CD4-positive, alpha-beta T cell treated with Interleukin-6 at 100 ng/mL for 8 hours (primary cell): ENCODE results near the gene MARCHF10.

ENCODE experiments used
- DNase-seq: peaks from one replicate; pipeline ENCODE4 v3.0.0-alpha.2; 2020; ENCODE audit warnings: mixed read lengths, low spot score

Gene MARCHF10

GRCh38 chr17:62822080-62822904 lies 14.2 kb upstream of the MARCHF10 start:
- no peak for DNase-seq

- no peak for DNase-seq
These were observed 13.3 kb upstream of the MARCHF10 start for GRCh38 chr17:62821189-62822079.

- DNase-seq: no peak
These were observed 11.6 kb upstream of the MARCHF10 start for GRCh38 chr17:62819511-62820221.

DNA sequence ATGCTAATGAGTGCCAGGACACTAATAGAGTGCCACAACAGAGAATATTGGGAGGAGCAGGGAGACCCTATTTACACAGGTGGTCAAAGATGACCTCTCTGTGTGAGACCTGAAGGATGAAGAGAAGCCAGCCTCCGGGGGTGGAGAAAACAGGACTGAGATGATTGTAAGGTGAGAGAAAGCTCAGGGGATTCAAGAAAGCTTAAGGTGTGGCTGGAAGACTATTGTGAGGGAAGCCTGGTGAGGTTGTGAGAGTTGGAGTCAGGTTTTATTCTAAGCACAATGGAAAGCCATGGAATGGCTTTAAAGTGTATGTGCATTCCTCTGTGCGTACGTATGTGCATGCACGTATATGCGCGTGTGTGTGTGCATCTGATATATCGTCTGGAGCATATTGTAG lies 10.4 kb upstream of the MARCHF10 start:
- no peak for DNase-seq

- no peak for DNase-seq
These were observed 8.2 kb upstream of the MARCHF10 start for GRCh38 chr17:62816282-62816839.

GRCh38 chr17:62809656-62810055 lies 1.5 kb upstream of the MARCHF10 start:
- no peak for DNase-seq

GRCh38 chr17:62808576-62808970 lies 459 bp upstream of the MARCHF10 start:
- no peak for DNase-seq

- no peak for DNase-seq
These were observed 2.9 kb downstream of the MARCHF10 start for GRCh38 chr17:62805234-62805633.

DNA sequence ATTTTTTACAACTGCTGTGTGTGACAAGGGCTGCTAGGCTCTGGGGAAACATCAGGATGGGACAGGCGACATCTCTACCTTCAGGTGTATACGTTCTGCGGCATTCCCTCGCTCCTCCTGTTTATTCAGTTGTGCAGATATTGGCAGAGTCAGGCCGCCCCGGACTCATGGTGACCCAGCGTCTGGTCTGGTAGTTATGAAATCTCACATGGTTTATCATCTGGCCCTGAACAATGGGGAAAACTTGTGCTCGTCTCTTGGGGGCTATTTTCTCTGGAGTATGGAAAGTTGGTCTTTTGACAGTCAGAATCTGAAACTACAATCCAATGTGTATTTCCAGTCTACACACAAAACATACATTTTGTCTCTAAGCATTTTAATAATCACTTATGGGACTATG lies 3.3 kb downstream of the MARCHF10 start:
- no peak for DNase-seq

DNA sequence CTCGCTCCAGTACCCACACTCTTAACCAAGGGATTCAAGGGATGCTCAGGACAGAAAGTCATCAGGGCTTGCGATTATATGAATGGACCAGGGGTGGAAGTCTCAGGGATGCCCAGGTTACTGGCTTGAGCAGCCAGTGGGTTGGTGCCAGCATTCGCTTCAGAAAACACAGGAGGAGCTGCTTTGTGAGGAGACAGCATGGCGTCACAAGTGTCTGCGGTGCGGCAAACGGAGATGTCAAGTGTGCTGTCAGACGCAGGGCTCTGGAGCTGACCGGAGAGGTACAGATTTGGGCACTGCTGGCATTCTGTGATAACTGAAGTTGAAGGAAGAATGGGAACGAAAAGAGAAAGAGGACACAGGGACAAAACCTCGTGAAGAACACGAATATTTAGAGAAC lies 4.1 kb downstream of the MARCHF10 start:
- DNase-seq: no peak

DNA sequence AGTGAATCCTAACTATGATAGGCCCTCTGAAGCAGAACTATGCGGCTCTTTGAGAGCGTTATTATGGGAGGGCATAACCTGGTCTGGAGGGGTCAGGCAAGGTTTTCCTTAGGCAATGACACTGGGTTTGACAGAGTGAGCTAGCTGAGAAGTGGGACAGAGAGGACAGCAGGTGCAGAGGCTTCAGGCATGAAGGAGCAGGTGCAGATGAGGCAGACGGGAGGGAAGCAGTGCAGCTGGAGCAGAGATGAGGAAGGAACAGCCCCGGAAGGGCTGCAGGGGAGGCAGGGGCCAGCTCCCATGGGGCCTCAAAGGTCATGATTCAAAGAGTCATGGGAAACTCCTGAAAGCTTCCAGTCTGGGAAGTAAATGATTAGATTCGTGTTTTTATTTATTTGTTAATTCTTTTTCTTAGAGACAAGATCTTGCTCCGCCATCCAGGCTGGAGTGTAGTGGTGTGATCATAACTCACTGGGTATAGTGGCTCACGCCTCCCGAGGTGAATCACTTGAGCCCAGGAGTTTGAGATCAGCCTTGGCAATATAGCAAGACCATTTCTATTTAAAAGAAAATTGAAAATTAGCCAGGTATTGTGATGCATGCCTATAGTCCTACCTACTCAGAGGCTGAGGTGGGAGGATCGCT lies 5.4 kb downstream of the MARCHF10 start:
- no peak for DNase-seq

GRCh38 chr17:62801553-62802114 lies 6.5 kb downstream of the MARCHF10 start:
- DNase-seq: no peak

DNA sequence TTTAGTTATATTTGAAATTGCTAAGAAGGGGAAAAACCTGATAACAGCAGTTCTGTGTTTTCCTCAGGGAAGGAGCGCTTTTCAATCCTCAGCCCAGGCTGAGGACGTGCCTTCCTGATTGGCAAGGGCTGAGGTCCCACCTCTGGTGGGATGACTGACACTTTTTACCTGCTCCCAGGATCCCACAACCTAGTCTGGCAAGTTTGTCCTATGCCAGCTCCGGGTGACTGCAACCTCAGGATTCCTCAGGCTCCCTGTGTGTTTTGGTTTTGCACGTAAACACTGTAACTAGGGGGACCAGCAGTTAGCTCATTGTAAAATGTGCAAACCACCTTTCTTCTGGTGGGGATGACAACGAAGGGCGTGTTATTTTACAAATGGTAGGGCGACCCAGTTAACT lies 7.5 kb downstream of the MARCHF10 start:
- no peak for DNase-seq

GRCh38 chr17:62797959-62798358 lies 10.2 kb downstream of the MARCHF10 start:
- DNase-seq: no peak

- no peak for DNase-seq
These were observed 11.8 kb downstream of the MARCHF10 start for GRCh38 chr17:62796291-62796690.

GRCh38 chr17:62794666-62794971 lies 13.5 kb downstream of the MARCHF10 start:
- no peak for DNase-seq

- DNase-seq: no peak
These were observed 14.0 kb downstream of the MARCHF10 start for GRCh38 chr17:62793919-62794665.

GRCh38 chr17:62792447-62792800 lies 15.7 kb downstream of the MARCHF10 start:
- DNase-seq: no peak

DNA sequence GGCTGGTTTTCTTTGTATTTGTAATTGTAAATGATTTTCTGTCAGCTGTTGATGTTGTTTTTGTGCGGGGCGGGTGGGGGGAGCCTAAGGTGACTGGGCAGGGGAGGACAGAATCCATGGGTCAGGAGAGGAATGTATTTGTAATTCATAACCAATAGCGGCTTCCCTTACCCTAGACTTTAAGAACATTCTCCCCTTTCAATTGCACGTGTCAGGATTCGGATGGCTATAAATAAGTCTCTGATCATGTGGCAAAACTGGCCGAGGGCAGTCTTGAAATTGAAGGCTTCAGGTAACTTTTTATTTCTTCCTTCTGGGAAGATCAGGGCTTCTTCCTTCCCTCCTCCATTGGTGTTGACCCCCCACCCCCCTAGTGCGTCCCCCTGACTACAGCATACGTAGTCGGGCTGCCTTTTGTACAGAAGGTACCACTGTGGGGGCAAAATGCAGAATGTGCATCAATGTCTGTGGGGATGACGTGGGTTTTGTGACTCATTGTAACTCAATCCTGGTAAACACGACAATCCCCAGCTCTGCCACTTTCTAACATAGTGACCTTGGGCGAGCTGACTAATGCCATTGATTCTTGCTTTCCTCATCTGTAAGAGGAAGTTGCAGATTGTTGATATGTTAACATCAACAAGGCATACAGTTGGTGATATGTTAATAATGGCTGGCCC lies 16.2 kb downstream of the MARCHF10 start:
- DNase-seq: no peak

DNA sequence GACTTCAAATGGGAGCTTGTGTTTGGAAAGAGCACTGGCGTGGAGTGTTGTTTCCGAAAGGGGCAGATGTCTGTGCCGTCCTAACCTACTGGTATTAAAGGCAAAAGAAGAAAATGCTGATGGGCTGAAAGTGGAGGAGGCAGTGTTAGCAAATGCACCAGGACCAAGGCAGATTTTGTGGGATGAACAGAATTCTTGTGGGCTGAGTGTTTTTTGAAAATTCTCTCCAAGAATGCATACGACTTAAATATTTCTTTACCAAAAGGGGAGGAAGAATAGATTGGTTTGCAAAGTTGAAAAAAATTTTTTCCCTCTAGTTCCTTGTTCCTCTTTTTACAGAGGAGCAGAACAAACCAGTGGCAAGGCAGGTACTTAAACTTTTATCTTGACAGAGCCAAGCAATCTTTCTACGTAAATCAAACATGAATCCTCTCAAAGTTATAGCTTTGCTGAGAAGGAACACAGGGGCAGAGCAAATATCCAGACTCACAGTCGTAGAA lies 16.8 kb downstream of the MARCHF10 start:
- no peak for DNase-seq
